GM19328 (cell line): ENCODE data around the gene KRT86.

ENCODE experiments used
- ATAC-seq: cut with Tn5 transposase; IDR thresholded peaks from one replicate; pipeline ENCODE4 v1.9.1; 2021; ENCODE audit warnings: mild to moderate bottlenecking, moderate library complexity; ENCODE audit not compliant: unreplicated experiment

Gene KRT86

DNA sequence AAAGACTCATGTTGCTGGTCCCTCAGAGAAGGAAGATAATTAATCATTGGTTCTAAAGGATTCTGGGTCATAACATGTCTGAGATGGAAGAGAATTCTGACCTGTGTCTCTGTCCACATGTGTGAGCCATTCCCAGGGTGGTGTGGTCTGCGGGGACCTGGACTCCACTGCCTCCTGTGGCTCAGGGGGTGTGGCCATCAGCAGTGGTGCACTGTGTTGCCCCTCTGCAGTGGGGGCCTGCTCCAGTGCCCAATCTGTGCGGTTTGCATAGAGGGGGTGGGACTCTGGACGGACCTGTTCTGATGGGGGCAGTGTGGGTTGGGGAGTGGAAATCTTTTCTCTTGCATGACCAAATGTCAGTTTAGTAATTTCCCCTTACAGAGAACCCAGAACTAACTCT lies 79.3 kb downstream of the KRT86 start:
- ATAC-seq: no peak

DNA sequence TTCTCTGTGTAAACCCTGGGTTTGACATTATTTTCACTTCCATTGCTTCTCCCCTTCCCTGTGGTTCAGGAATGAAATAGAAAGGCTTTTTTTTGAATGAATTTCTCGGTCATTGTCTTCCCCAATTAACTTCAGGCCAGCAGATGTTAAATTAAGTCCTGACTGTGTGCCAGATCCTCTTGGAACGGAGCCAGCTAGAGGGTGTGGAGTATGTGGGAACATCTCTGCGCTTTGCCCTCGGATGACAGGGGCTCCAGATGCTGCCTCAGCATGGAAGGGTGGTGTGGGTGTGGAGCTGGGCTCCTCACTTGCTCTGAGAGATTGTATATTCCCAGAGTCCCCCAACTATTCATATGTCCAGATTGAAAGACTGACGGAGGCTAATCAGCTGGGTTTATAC lies 79.8 kb downstream of the KRT86 start:
- no peak for ATAC-seq

DNA sequence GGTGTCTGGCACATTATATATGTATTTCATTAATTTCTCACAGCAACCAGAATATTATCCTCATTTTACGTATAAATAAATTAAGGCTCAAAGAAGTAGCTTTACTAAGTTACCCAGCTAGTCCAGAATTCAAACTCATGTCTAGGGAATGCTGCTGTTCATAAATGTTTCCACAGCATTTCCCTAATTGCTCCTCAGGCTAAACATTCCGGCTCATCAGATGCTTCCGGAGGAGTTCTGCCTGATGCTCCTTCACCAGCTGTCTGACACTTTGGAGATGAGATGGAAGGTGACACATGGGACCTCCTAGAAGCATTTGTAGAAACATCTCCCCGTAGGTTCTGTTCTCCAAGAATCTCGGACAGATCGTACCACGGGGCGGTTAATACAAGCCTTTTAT lies 80.7 kb downstream of the KRT86 start:
- no peak for ATAC-seq

GRCh38 chr12:52356031-52356761 lies 81.8 kb downstream of the KRT86 start:
- ATAC-seq: no peak

GRCh38 chr12:52356762-52357580 lies 82.5 kb downstream of the KRT86 start:
- no peak for ATAC-seq
